AG09319 (cell line): ENCODE results near the gene KCNAB2.

ENCODE experiments used
- DNase-seq: peaks from one replicate; pipeline ENCODE4 v3.0.0-alpha.2; 2010; ENCODE audit warnings: low read depth; ENCODE audit errors: extremely low read depth
- CTCF ChIP-seq: IDR thresholded peaks from 2 replicates; pipeline ENCODE4 v1.5.1; 2011; ENCODE audit warnings: low read depth, mild to moderate bottlenecking, inconsistent platforms, low read length, moderate library complexity

The KCNAB2 gene

GRCh38 chr1:6045561-6045960, at the start of gene KCNAB2:
KCNAB2 (plus strand) TSS chr1:6045888; CDS start chr1:6051537, 5,649 bp downstream.
- TF ChIP-seq CTCF = no peak
- no peak for DNase-seq

DNA sequence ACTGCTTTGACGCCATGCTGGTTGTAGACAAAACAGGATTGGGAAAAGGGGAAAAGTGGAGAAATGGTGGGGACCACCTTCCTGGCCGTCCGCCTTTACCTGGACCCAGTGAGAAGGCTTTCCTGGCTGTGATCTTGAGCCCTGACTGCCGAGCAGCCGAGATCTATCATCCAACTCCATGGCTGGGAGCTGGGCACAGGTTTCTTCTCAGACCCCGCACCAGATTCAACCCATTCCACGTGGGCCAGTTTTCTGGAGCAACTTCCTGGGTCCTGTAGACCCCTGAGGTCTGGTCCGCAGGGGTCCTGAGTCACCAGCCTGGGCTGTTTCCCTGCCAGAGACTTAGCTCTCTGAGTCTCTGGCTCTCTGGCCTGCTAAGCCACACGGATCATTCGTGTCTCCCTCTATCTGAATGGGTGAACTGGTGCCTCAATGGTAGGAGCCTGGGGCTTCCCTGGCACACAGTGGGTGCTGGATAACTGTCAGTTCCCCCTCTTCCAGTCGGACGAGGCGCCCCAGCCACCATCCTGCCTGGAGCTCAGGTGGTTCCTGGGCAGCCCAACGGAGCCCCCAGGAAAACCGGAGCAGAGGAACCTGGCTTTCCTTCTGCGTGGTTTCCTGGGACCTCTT, 48.9 kb upstream of the KCNAB2 start:
- no peak for TF ChIP-seq CTCF
- DNase-seq = no peak

DNA sequence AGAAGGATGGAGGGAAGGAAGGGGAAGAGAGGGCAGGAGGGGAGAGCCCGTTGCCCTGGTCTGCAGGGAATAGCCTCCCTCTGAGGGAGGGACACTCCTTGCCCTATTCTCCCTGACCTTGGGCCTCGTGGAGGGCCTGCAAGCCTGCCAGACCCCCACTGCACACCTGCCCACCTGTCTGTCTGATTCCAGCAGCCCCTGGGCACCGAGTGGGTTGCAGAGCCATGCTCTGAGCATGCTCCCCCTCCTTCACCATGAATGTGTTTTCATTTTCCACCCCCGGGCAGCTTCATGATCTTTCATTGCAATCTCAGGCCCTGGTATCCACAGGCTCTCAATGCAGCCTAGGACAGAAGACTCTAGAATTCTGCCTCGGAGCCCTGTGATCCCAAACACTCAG, 48.4 kb upstream of the KCNAB2 start:
- no peak for DNase-seq
- no peak for TF ChIP-seq CTCF

GRCh38 chr1:5998051-5998905, 47.4 kb upstream of the KCNAB2 start:
- no peak for TF ChIP-seq CTCF
- DNase-seq = no peak

- no peak for TF ChIP-seq CTCF
- DNase-seq = no peak
Observed at GRCh38 chr1:5998906-5999301, 46.8 kb upstream of the KCNAB2 start.

GRCh38 chr1:5999711-6000443, 45.8 kb upstream of the KCNAB2 start:
- TF ChIP-seq CTCF = no peak
- no peak for DNase-seq
